22Rv1 (cell line): Measurements from ENCODE around the gene DPH7.

Source experiments
- CTCF ChIP-seq: fragments of 450-650 bp; IDR thresholded peaks from 2 replicates; pipeline ENCODE4 v1.5.1; 2017; ENCODE audit warnings: mild to moderate bottlenecking
- ZFX ChIP-seq: fragments of 450-650 bp; IDR thresholded peaks from 2 replicates; pipeline ENCODE4 v1.6.1; 2017; ENCODE audit warnings: antibody characterized with exemption, borderline replicate concordance

- no peak for TF ChIP-seq CTCF
- TF ChIP-seq ZFX: no peak
Measured at GRCh38 chr9:137521405-137521985, 57.2 kb downstream of the DPH7 start.
